H1 (cell line): ENCODE measurements around the gene DIAPH2. TPM values are rescaled to one million over a fixed set of nuclear protein-coding genes. Genes with fewer than 3 reads are reported as not detected.

ENCODE experiments used
- CTCF ChIA-PET: fragments of 300-600 bp; sonication (Branson Sonifier 250); formaldehyde crosslinking; loops from one replicate; lab custom pipeline; 2021; ENCODE audit not compliant: partially characterized antibody; lab: Charles Lee
- POLR2A ChIA-PET: fragments of 300-600 bp; sonication (Branson Sonifier 250); formaldehyde crosslinking; loops from one replicate; lab custom pipeline; 2021; ENCODE audit warnings: inconsistent platforms; ENCODE audit not compliant: partially characterized antibody; lab: Charles Lee
- DNase-seq, 2 experiments: peaks; one replicate each; pipeline versions ENCODE4 v3.0.0 to v3.0.0-alpha.2; 2010 to 2022; ENCODE audit warnings: low spot score in 2 of 2, low read depth in 1 of 2, mixed read lengths in 1 of 2
- FAIRE-seq: peaks from 2 replicates; lab custom pipeline; 2011; peaks lifted over from hg19 to GRCh38; lab: Jason Lieb, UNC
- H2AFZ ChIP-seq: 2 replicates; pipeline ENCODE4 v1.8.1; 2012; ENCODE audit warnings: low read length, inconsistent platforms
- H2AK5ac ChIP-seq: 2 replicates; pipeline ENCODE4 v1.6.1; 2013; ENCODE audit warnings: low read depth, low read length
- H2BK120ac ChIP-seq: replicated peaks from 2 replicates; pipeline ENCODE3; 2013; ENCODE audit warnings: low read depth, low read length, inconsistent platforms
- H2BK12ac ChIP-seq: 2 replicates; pipeline ENCODE4 v1.6.1; 2013; ENCODE audit warnings: low read depth, low read length
- H2BK15ac ChIP-seq: 2 replicates; pipeline ENCODE4 v1.6.1; 2013; ENCODE audit warnings: low read length
- H2BK20ac ChIP-seq: 2 replicates; pipeline ENCODE4 v1.6.1; 2013; ENCODE audit warnings: low read length
- H2BK5ac ChIP-seq: 2 replicates; pipeline ENCODE4 v1.6.1; 2013; ENCODE audit warnings: low read depth, low read length
- H3K14ac ChIP-seq: 2 replicates; pipeline ENCODE4 v1.6.1; 2013; ENCODE audit warnings: inconsistent platforms; ENCODE audit not compliant: insufficient read length
- H3K18ac ChIP-seq: 2 replicates; pipeline ENCODE4 v1.6.1; 2013; ENCODE audit warnings: low read length; ENCODE audit errors: extremely low read depth
- H3K23ac ChIP-seq: 2 replicates; pipeline ENCODE4 v1.6.1; 2013; ENCODE audit warnings: inconsistent platforms; ENCODE audit not compliant: insufficient read length
- H3K23me2 ChIP-seq: 2 replicates; pipeline ENCODE4 v1.6.1; 2013; ENCODE audit warnings: low read depth, low read length
- H3K27ac ChIP-seq: 2 replicates; pipeline ENCODE4 v1.6.1; 2011; ENCODE audit warnings: low read depth, low read length, inconsistent platforms
- H3K27me3 ChIP-seq, 4 experiments: replicated peaks in 1 of 4; 1 replicate in 1 of 4; 2 replicates in 3 of 4; pipeline versions ENCODE4 v1.6.1 to v1.8.1; 2011 to 2013; ENCODE audit warnings: low read length in 3 of 4, mild to moderate bottlenecking in 3 of 4, inconsistent platforms in 2 of 4, mixed read lengths in 2 of 4, moderate library complexity in 1 of 4; ENCODE audit not compliant: control insufficient read depth in 3 of 4, insufficient read depth in 3 of 4; ENCODE audit errors: extremely low read depth in 1 of 4
- H3K36me3 ChIP-seq, 4 experiments: 2 replicates each; pipeline versions ENCODE4 v1.6.1 to v1.8.1; 2011 to 2013; ENCODE audit warnings: mild to moderate bottlenecking in 4 of 4, low read length in 3 of 4, moderate library complexity in 2 of 4, control low read depth in 1 of 4, inconsistent platforms in 1 of 4; ENCODE audit not compliant: insufficient read depth in 4 of 4, control insufficient read depth in 2 of 4
- H3K4ac ChIP-seq: replicated peaks from 2 replicates; pipeline ENCODE3; 2013; ENCODE audit warnings: low read length, low read depth, mixed read lengths, inconsistent platforms; ENCODE audit not compliant: insufficient read length
- H3K4me1 ChIP-seq, 4 experiments: replicated peaks in 1 of 4; 1 replicate in 1 of 4; 2 replicates in 3 of 4; pipeline versions ENCODE4 v1.6.1 to v1.8.1; 2011 to 2013; ENCODE audit warnings: low read length in 3 of 4, inconsistent platforms in 2 of 4, mixed read lengths in 1 of 4; ENCODE audit not compliant: insufficient read depth in 4 of 4, control insufficient read depth in 3 of 4
- H3K4me2 ChIP-seq, 2 experiments: 2 replicates each; pipeline versions ENCODE4 v1.6.1 to v1.8.1; 2011 to 2013; ENCODE audit warnings: low read depth in 2 of 2, low read length in 2 of 2, control low read depth in 1 of 2, inconsistent platforms in 1 of 2, mild to moderate bottlenecking in 1 of 2; ENCODE audit not compliant: insufficient read depth in 1 of 2
- H3K4me3 ChIP-seq, 4 experiments: fragments of 200-600, 300-600 bp in 1 of 4; sonication (generic), shearing (Covaris generic), sonication (Bioruptor Twin) in 1 of 4; 2 replicates each; pipeline versions ENCODE4 v1.5.1 to v1.8.1; 2011 to 2016; ENCODE audit warnings: low read length in 4 of 4, low read depth in 3 of 4, control low read depth in 2 of 4, inconsistent platforms in 2 of 4, mild to moderate bottlenecking in 2 of 4, mixed read lengths in 1 of 4, moderate library complexity in 1 of 4; ENCODE audit not compliant: insufficient read depth in 2 of 4; ENCODE audit errors: extremely low read depth in 1 of 4
- H3K56ac ChIP-seq: replicated peaks from 2 replicates; pipeline ENCODE3; 2013; ENCODE audit warnings: low read depth, mild to moderate bottlenecking, mixed read lengths, low read length, inconsistent platforms; ENCODE audit not compliant: insufficient read length
- H3K79me1 ChIP-seq: 2 replicates; pipeline ENCODE4 v1.6.1; 2013; ENCODE audit warnings: low read depth, low read length, control low read depth
- H3K79me2 ChIP-seq, 2 experiments: 2 replicates each; pipeline versions ENCODE4 v1.6.1 to v1.8.1; 2012 to 2013; ENCODE audit warnings: low read length in 2 of 2, mild to moderate bottlenecking in 2 of 2, inconsistent platforms in 1 of 2; ENCODE audit not compliant: insufficient read depth in 2 of 2, control insufficient read depth in 1 of 2
- H3K9ac ChIP-seq, 4 experiments: replicated peaks in 1 of 4; 1 replicate in 1 of 4; 2 replicates in 3 of 4; pipeline versions ENCODE4 v1.6.1 to v1.8.1; 2011 to 2013; ENCODE audit warnings: low read depth in 3 of 4, low read length in 3 of 4, control low read depth in 2 of 4, mild to moderate bottlenecking in 2 of 4, moderate library complexity in 2 of 4, inconsistent platforms in 1 of 4; ENCODE audit errors: extremely low read depth in 1 of 4
- H3K9me3 ChIP-seq, 2 experiments: 2 replicates each; pipeline versions ENCODE4 v1.6.1 to v1.8.1; 2012 to 2013; ENCODE audit warnings: mild to moderate bottlenecking in 2 of 2, moderate library complexity in 2 of 2, control low read depth in 1 of 2, inconsistent platforms in 1 of 2, low read depth in 1 of 2, low read length in 1 of 2, mixed read lengths in 1 of 2; ENCODE audit not compliant: insufficient read depth in 2 of 2
- H4K20me1 ChIP-seq, 2 experiments: replicated peaks in 1 of 2; 2 replicates each; pipeline versions ENCODE3 to v1.8.1; 2011 to 2013; ENCODE audit warnings: inconsistent platforms in 2 of 2, low read length in 2 of 2, mild to moderate bottlenecking in 1 of 2; ENCODE audit not compliant: insufficient read depth in 2 of 2, control insufficient read depth in 1 of 2
- H4K5ac ChIP-seq: 2 replicates; pipeline ENCODE4 v1.6.1; 2013; ENCODE audit warnings: low read length, low read depth, mixed read lengths, inconsistent platforms; ENCODE audit not compliant: insufficient read length
- H4K8ac ChIP-seq: 2 replicates; pipeline ENCODE4 v1.8.0; 2013; ENCODE audit warnings: mild to moderate bottlenecking, moderate library complexity, low read length, inconsistent platforms; ENCODE audit not compliant: insufficient read depth; ENCODE audit errors: extremely low read depth
- H4K91ac ChIP-seq: replicated peaks from 2 replicates; pipeline ENCODE3; 2013; ENCODE audit warnings: low read length, mixed read lengths, inconsistent platforms; ENCODE audit not compliant: insufficient read length
- CHD1 ChIP-seq: IDR thresholded peaks from 2 replicates; pipeline ENCODE4 v1.6.1; 2012; ENCODE audit warnings: low read depth, low read length, improper control_type of control experiment
- EP300 ChIP-seq, 2 experiments: IDR thresholded peaks; 1 replicate in 1 of 2; 2 replicates in 1 of 2; pipeline ENCODE4 v1.6.1; 2011 to 2012; ENCODE audit warnings: low read depth in 2 of 2, low read length in 2 of 2, mild to moderate bottlenecking in 2 of 2, borderline replicate concordance in 1 of 2, inconsistent platforms in 1 of 2, moderate library complexity in 1 of 2
- GABPA ChIP-seq: IDR thresholded peaks from 2 replicates; pipeline ENCODE4 v1.6.1; 2011; ENCODE audit warnings: mild to moderate bottlenecking, low read length, moderate library complexity, borderline replicate concordance; ENCODE audit not compliant: insufficient read depth
- JUN ChIP-seq: IDR thresholded peaks from 2 replicates; pipeline ENCODE4 v1.6.1; 2011; ENCODE audit warnings: low read depth, mild to moderate bottlenecking, improper control_type of control experiment, low read length
- KDM1A ChIP-seq: fragments of 200-600, 300-600 bp; sonication (generic); IDR thresholded peaks from 2 replicates; pipeline ENCODE4 v1.7.1; 2016; ENCODE audit warnings: mild to moderate bottlenecking, low read length, borderline replicate concordance
- POU5F1 ChIP-seq: IDR thresholded peaks from 2 replicates; pipeline ENCODE4 v1.6.1; 2011; ENCODE audit warnings: low read depth, mild to moderate bottlenecking, low read length, moderate library complexity
- SAP30 ChIP-seq: fragments of 300-600 bp; sonication (generic); IDR thresholded peaks from 2 replicates; pipeline ENCODE4 v1.7.1; 2012; ENCODE audit warnings: low read length, moderate library complexity, mild to moderate bottlenecking, inconsistent platforms; ENCODE audit not compliant: insufficient read depth, insufficient replicate concordance
- SIN3A ChIP-seq, 2 experiments: IDR thresholded peaks in 1 of 2; conservative IDR thresholded peaks in 1 of 2; 2 replicates each; pipeline ENCODE4 v1.6.1; 2011 to 2012; ENCODE audit warnings: low read length in 2 of 2, improper control_type of control experiment in 1 of 2, low read depth in 1 of 2, mild to moderate bottlenecking in 1 of 2
- TAF1 ChIP-seq: IDR thresholded peaks from 2 replicates; pipeline ENCODE4 v1.6.1; 2011; ENCODE audit warnings: mild to moderate bottlenecking, low read depth, low read length
- TCF12 ChIP-seq: IDR thresholded peaks from 2 replicates; pipeline ENCODE4 v1.6.1; 2011; ENCODE audit warnings: low read depth, mild to moderate bottlenecking, low read length
- WGBS, 2 experiments: shearing (Covaris generic) in 1 of 2; methylation state at CpG; one replicate each; pipeline versions ENCODE4 v1.1.6 to v1.1.7; 2013 to 2015; ENCODE audit warnings: low lambda C conversion rate in 2 of 2, mixed read lengths in 2 of 2, inconsistent platforms in 1 of 2, low coverage in 1 of 2, missing lambda C conversion rate in 1 of 2; ENCODE audit not compliant: insufficient replicate concordance in 2 of 2, insufficient coverage in 1 of 2, insufficient read length in 1 of 2; ENCODE audit errors: extremely low coverage in 1 of 2, missing lambda C conversion rate in 1 of 2; 5-methylcytosine and 5-hydroxymethylcytosine counted together
- polyA plus RNA-seq, 7 experiments: library from polyadenylated mRNA; depleted of rRNA in 3 of 7; stranded (reverse) in 5 of 7; unstranded in 2 of 7; fragments of >200 nt in 5 of 7; fragments of 200-250 nt in 2 of 7; gene quantifications; 1 replicate in 5 of 7; 2 replicates in 1 of 7; 4 replicates in 1 of 7; pipeline versions ENCODE4 v1.2.1 to v1.2.3, GENCODE V29; 2011 to 2013; ENCODE audit warnings: missing spikeins in 2 of 7, mixed read lengths in 2 of 7
- total RNA-seq: library from RNA; stranded (reverse); fragmentation: NEBNext Ultra II Directional; extraction: Animal tissue kit (Norgen Biotek cat#: 25700); gene quantifications from 2 replicates; pipeline ENCODE4 v1.2.1, GENCODE V29; 2021
- TF ChIP-seq, protein P1 (sequence below): IDR thresholded peaks from 2 replicates; pipeline ENCODE4 v1.6.1; 2011; ENCODE audit warnings: low read depth, mild to moderate bottlenecking, low read length; ENCODE audit not compliant: insufficient read depth

Gene DIAPH2
- total and polyA plus RNA-seq, 2 of the 8 experiments (the other 6 are each of a cell fraction or from before 2014, with no cell fraction given) = 4.4 to 24.3 TPM

DNA sequence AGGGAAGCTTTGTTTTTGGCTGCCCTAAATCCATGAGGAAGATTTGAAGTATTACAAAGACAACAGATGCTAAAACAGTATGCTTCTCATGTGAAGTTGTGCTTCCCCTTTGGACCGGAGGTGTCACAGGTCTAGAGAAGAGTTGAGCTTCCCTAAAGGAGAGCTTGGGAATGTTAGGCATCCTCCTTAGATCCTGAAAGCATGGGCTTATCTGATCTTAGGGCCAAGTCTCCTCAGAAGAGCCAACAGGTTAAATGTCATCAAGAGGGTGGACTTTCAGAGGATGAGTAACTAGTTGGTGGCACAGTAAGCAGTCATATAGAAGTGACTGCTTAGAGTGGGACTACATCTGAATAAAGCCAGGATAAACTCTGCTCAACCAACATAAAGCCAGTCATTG, 404.5 kb downstream of the DIAPH2 start:
- no peak overlapping the region for H4K91ac ChIP-seq
- no peak overlapping the region for H2BK15ac ChIP-seq
- 0 out of 7 replicates have a peak, but pooled peaks cover 0 to 1% (median 0%) of the 10 kb centered on the region in 4 experiments for H3K4me1 ChIP-seq
- no peak overlapping the region for H4K5ac ChIP-seq
- no peak for DNase-seq
- H3K56ac ChIP-seq = no peak overlapping the region
- 88% methylated on average over 1 of the region's 1 CpG; no CpG with 5 or more reads in 1 of the 2 experiments for WGBS, 2 experiments
- H2BK12ac ChIP-seq = no peak overlapping the region
- no peak overlapping the region for H3K4me2 ChIP-seq
- no peak overlapping the region for H3K23ac ChIP-seq
- CTCF ChIA-PET = no interaction called here
- no peak overlapping the region for H2BK20ac ChIP-seq
- no peaks in the 10 kb centered on the region for H3K27me3 ChIP-seq
- no peak overlapping the region for H3K4ac ChIP-seq
- no peaks in the 10 kb centered on the region for H3K79me1 ChIP-seq
- no peak overlapping the region for H3K27ac ChIP-seq
- no peak overlapping the region for H2BK5ac ChIP-seq
- no peak overlapping the region for H4K8ac ChIP-seq
- no peaks in the 10 kb centered on the region for H3K79me2 ChIP-seq
- H2AK5ac ChIP-seq = no peak overlapping the region
- H3K4me3 ChIP-seq = no peak overlapping the region
- no peak overlapping the region for H3K18ac ChIP-seq
- no peaks in the 10 kb centered on the region for H3K9me3 ChIP-seq
- POLR2A ChIA-PET = no interaction called here
- H3K14ac ChIP-seq = no peak overlapping the region
- TF ChIP-seq SIN3A (conservative IDR thresholded peaks at IDR 0.05 in 1 of 2, IDR thresholded peaks at IDR 0.05 in 1 of 2; ENCODE audit: low read depth in 1 of 2, low read length in 2 of 2) = no peak
- no peak for TF ChIP-seq TCF12
- TF ChIP-seq GABPA = no peak
- no peak for TF ChIP-seq JUN
- TF ChIP-seq TAF1 = no peak
- TF ChIP-seq KDM1A = no peak
- TF ChIP-seq POU5F1 = no peak
- TF ChIP-seq EP300 (IDR thresholded peaks at IDR 0.05; ENCODE audit: borderline replicate concordance in 1 of 2, low read depth in 2 of 2, low read length in 2 of 2) = no peak
- TF ChIP-seq SAP30 = no peak
- TF ChIP-seq CHD1 = no peak
- TF ChIP-seq, protein P1, sequence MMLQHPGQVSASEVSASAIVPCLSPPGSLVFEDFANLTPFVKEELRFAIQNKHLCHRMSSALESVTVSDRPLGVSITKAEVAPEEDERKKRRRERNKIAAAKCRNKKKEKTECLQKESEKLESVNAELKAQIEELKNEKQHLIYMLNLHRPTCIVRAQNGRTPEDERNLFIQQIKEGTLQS = no peak
- TF ChIP-seq, all 59 proteins: peak for 0
- no peak for FAIRE-seq
- Histone ChIP-seq H3K9ac (no peak overlapping the region), H2AFZ (no peak overlapping the region), H3K36me3 (no peaks in the 10 kb centered on the region), H3K23me2 (no peaks in the 10 kb centered on the region), H4K20me1 (no peaks in the 10 kb centered on the region), H2BK120ac (no peak overlapping the region)
